HG03439 (cell line): Measurements from ENCODE around the gene CYP11A1.

ENCODE experiments used
- ATAC-seq: cut with Tn5 transposase; IDR thresholded peaks from one replicate; pipeline ENCODE4 v1.9.1; 2021; ENCODE audit warnings: mild to moderate bottlenecking, moderate library complexity; ENCODE audit not compliant: unreplicated experiment

CYP11A1 gene

DNA sequence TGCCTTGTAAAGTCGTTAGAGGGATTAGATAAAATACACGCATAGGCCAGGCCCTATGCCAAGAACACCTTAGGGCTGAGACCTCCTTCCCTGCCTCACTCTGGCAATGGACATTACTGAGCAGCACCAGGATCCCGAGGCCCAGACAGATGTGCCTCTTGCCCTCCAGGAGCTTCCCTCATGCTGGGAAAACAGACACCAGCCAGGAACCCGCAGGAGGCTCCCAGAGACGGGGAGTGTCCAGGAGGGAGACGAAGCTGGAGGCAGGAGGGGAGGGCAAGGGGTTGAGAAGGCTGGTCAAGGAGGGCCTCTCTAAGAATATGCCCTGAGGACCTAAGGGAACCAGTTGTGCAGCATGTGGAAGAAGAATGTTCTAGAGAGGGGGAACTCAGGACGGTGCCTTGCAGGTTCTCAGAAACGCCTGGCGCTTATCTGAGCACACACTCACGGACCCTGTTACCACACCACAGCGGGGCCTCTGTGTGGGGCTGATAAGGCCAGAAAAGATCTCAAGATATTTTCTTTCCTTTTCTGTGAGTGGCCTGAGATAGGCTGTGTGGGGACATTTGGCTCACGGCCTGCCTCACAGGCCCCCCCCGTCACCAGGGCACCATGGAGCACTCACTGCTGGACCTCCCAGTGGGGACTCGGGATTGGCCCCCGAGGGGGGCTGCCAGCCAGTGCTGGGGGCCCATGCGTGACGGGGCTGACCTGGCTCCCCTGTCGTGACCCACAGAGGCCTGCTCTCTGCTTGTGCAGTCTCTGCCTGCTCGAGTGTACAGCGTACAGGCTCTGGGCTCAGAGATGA lies 22.0 kb upstream of the CYP11A1 start:
- ATAC-seq, result no peak

DNA sequence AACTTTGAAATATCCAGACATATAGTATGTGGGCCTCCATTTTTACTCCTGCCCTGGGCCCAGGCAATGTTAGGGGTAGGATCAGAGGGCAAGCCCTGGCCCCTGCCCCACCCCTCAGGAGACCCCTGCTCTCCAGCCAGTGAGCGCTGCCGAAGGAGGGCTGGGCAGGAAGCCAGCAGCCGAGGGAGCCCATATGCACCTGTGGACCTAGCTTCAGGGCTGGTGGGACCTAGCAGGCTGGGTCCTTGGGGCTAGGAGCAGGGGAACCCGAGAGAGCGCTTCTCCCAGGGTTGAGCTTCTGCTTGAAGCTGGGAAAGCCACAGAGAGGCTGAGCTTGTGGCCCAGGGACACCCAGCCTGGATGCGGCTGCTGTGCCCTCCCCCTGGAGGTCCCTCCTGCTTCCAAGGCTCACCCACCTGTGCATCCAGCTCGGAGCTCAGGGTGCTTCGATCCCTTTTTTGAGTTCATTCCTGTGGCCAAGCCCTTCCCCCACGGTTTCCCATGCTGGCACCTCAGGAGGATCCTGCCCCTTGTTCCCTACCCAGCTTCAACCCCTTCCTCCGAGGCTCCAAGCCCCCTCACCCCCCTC lies 21.0 kb upstream of the CYP11A1 start:
- ATAC-seq, result no peak

DNA sequence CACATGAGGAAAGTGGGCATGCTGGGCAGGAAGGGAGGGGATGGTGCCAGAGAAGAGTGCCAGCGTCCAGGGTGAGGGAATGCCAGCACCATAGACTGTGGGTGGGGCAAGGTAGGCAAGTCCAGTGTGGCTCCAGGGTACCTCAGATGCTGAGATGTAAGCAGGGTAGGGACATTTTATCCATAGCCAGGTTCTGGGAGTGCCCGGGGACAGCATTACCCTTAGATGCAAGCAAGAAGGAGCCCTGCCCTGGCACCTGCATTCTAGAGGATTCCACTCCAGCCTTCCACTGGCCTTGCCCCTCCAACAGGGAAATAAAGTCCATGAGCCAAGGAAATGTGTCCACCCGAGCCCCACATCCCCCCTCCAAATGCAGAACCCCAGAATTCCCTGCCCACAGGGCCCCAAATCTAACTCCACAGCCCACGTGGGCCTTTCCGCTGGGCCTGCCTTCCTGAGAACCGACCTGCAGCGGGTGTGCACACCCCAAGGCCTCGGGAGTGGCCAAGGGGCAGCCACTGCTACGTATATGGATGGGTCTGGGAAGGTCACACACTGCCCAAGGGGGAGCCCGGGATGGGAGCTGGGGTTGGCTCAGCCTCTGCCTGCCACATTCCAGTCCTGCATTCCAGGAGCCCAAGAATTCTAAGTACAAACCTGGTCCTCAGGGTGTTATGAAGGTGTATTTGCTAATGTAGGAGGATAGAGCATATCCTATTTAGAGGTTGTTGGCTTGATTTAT lies 20.3 kb upstream of the CYP11A1 start:
- no peak for ATAC-seq

DNA sequence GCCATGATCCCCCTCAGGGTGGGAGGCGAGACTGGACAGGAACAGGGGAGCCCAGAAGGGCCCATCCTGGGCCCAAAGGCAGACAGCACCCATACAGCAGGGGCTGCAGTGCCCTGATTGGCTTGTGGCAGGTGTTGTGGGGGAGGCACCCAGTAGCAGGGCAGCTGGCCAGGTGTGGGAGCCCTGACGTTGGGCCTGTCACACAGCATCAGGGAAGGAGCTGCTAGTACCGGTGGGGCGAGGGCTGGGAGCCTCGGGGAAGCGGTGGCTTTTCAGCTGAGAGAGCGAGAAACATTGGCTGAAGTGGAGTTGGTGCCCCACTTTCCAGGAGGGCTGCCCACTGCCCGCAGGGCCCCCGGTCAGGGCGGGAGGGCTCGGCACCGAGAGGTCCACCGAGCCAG lies 19.7 kb upstream of the CYP11A1 start:
- no peak for ATAC-seq

DNA sequence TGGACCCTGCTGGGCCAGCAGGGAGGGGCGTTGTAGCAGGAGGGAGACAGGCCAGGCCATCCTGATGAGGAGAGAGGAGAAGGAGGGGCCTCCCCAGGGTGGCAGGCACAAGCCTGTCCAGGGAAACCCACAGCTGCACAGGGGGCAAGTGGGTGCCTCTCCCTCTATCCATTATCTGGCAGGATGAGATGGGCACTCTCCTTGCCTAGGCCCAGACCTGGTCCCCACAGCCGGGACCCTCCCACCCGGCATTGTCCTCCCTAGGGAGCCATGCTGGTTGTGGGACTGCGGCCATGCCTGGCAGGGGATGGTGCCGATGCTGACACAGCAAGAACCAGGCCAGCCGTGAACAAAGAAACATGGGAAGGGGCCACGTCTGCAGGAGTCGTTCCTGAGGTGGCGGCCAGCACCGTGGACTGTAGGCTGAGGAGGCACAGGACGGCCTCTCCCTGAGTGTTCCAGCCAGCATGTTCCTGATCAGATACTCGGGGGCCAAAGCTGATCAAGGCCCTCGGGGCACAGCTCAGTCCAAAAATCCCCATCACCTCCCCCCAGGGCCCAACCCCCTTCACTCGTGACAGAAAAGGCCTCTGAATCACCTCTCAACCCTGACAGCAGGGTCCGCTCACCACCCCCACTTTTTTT lies 19.2 kb upstream of the CYP11A1 start:
- ATAC-seq, result no peak

DNA sequence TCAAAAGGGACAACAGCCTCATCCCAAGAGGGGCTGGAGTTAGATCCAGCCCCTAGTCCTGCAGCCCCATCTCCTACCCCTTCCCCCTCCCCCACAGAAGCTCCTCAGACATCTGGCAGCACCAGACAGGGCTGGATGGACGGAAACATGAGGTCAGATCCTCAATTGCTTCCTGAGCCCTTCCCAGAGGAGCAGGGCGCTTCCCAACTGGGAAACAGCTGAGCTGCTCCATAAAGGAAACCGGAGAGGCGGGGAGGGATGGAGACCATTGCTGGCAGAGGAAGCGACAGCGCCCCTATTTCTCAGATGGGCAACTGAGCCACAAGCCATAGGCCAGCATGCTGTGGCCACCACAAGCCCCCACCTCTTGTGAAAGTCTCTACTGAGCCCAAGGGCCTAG lies 18.3 kb upstream of the CYP11A1 start:
- ATAC-seq, result no peak

DNA sequence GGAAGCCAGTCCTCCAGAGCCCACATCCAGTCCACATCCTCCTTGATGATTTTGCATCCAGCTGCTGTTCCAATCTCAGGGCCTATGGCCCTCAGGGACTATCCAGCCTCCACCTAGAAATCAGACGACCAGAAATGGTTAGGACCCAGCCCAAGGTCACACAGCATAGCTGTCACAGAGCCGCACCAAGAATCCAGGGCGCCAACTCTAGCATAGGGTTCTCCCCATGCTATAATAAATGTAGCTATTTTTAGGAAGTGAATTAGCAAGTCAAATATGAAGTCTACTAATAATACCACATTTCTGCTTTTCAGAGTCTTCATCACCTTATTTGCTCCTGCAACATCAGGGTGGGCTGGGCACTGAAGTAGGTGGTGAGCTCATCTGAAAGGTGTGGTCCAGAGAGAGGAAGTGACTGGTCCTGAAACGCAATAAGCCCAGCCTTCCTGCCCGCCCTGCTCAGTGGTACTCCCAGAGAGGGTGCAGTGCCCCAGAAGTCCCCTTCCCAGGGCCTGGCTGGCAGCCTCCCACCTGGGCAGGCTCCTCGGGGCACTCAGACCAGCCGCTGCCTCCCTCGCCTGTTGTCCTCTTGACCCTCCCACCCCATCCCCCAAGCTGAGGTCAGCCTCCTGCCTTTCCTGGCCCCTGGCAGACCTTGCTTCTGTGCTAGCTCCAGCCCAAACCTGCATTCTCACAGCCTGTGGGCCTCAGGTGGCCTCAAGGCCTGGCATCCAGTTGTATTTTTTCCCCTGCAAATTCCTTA lies 17.6 kb upstream of the CYP11A1 start:
- ATAC-seq, result peak; percentile 55

DNA sequence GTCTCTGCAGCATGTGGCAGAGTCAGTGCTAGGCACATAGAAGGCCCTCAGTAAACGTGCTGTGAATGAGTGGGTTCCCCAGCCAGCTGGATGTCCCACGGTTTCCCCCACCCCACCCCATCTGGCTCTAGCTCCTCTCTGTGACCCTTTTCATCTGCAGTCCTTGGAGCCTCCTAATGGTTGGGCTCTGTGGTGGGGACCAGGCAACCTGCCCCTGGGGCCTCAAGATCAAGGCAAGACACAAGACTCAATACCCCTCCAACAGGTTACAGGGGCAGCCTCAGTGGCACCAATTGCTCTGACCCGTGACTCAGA lies 17.1 kb upstream of the CYP11A1 start:
- no peak for ATAC-seq

DNA sequence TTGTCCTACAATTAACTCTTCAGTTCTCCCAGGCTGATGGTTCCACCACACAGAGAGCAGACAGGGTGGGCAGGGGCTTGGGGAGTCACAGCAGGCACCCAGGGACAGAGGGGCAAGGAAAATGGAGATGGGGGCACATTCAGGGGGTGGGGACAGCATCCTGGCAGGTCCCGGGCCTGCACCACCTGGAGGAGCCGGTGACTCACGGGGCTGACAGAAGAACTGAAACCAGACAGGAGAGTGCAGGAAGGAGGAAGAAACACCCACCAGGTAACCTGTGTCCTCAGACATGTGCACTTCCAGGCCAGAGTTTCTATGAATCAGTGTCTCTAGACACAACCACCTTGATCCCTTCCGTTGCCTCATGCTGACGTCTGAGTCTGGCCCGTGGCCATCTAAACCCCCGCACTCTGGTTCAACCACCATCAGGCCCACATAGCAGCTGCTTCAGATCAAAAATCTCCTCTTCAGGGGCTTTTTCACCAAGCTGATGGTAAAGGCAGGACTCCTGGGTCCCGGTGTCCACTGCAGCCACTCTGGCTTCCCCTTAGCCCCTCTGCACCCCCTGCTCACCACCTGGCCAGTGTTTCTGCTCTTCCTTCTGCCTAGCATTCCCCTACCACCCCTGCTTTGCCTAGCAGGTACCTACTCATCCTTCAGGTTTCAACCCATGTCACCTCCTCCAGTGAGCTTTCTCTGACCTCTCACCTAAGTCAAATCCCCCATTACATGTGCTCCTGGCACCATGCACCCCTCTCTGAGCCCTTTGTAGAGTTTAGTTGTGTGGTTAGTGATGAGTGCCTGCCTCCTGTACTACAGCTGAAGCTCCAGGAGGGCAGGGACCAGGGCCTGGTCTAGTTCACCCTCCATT lies 16.5 kb upstream of the CYP11A1 start:
- peak; percentile 37 for ATAC-seq

DNA sequence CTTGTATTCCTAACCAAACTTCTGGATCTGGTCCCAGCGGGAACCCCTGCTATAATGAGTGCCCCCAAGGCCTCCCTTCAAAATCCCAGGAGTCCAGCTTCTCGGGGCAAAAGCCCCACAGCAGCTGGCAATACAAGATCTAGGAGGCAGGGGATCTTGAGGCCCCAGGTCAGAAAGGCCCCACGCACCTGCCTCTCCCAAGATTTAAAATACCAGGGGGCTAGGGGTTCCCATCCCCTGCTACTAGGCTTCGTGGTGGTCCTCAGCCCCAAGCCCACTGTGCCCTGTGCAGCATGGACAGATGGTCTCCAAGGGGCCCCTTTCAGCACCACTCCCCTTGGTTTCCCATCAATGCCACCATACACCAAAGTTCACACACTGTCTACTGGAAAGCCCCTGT lies 15.8 kb upstream of the CYP11A1 start:
- peak; percentile 6 for ATAC-seq

DNA sequence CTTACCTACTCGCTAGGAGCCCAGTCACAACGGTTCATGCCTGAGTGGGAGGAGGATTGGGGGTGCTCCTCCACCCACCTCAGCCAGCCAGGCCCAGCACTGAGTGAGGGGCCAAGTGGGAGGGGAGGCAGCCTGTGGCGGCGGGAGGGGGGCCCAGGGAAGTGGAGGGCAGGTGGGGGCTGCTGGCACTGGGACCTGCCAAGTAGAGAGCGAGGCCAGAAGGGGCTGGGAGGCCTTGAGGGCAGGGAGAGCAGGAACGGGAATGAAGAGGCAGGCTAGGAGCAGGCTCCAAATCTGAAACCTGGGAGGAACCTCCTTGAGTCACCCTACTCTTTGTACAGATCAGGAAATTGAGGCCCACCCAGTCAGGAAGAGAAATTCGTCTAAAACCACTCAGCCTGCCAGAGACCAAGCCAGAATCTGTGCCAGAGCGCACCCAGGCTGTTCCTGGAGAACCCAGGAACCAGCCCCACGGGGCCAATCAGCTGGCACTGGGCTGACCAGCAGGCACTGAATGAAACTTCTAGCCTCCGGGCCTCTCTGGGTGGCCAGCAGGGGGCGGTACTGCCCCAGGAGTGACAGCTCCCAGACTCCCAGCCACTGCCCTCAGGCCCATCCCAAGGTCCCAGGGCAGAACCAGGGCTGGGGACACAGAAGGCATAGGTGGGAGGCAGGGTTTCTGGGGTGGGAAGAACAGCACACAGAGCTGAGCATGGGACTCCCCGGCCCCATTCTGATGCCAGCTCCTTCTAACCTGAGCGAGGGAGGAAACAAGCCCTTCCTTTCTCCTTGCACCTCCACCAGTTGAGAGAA lies 14.8 kb upstream of the CYP11A1 start:
- ATAC-seq, result no peak

DNA sequence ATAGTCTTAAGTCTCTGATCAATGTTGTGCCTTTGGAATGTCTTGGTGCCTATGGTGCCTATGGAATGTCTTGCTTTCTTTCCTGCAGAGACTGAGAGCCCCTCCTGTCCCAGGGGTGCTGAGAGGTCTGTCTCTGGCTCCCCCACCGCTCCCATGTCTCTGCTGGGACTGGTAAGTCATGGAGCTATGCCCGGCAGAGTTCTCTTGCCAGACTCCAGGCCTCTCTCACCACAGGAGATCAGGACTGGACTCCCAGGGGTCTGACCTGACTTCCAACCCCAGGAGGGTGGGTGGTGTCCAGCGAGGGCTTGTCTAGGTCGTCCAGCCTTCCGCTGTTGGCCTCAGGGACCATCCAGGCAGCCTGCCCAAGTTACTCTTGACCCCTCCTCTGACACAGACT lies 14.0 kb upstream of the CYP11A1 start:
- ATAC-seq, result no peak

DNA sequence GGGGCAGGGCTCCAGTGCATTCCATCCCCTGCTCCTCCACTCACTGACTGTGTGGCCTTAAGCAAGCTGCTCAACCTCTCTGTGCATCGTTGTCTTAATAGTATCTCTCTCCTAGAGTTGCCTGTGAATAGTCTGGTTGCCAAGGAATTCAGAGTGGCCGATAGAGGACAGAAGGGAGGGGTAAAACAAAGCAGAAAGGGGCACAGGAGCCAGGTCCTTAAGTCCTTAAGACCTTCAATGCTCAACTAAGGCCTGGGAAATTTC lies 13.7 kb upstream of the CYP11A1 start:
- ATAC-seq, result no peak

DNA sequence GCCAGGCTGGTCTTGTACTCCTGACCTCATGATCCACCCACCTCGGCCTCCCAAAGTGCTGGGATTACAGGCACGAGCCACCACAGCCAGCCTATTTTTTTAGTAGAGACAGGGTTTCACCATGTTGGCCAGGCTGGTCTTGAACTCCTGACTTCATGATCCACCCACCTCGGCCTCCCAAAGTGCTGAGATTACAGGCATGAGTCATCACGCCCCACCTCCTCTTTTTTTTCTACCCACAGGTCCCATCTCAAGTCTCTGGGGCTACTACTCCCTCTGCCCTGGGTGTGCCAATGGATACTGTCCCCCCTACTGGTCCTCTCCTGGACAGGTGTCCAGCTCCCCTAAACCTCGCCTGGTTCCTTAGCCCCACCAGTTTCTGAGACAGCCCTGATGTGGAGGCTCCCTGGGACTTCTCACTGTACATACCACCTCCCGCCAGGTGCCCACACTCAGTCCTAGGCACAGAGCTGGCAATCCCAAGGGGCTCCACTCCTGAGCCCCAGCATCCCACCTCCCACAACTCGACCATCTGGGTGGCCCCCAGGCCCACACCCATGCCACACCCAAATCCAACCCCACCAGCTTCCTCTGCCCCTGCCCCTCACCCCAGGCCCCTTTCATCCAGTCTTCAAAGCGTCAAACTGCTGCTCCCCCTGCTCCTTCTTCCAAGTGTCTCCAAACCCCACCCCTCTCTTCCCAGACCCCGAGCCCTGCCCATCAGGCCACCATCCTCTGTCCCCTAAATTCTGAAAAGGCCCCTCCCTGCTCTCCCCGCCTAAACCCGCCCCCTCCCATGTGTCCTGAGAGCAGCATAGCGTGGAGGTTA lies 13.1 kb upstream of the CYP11A1 start:
- no peak for ATAC-seq

DNA sequence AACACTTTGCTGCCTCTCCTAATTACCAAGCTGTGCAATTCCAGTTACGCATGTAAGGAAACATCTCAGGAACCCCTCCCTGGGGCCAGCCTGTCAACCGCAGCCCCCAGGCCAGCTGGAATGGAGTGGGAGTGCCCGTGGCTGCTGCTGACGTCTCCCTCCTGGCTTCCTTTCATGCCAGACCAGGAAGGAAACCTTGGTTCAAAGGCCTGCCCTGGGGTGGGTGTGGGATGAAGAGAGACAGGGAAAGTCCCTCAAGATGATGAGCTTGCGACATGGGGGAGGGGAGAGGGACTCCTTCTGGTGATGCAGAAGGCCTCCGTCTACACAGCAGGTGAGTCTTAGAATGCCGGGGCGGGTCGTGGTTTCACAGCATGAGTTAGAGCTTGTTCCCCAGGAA lies 11.4 kb upstream of the CYP11A1 start:
- ATAC-seq, result no peak

DNA sequence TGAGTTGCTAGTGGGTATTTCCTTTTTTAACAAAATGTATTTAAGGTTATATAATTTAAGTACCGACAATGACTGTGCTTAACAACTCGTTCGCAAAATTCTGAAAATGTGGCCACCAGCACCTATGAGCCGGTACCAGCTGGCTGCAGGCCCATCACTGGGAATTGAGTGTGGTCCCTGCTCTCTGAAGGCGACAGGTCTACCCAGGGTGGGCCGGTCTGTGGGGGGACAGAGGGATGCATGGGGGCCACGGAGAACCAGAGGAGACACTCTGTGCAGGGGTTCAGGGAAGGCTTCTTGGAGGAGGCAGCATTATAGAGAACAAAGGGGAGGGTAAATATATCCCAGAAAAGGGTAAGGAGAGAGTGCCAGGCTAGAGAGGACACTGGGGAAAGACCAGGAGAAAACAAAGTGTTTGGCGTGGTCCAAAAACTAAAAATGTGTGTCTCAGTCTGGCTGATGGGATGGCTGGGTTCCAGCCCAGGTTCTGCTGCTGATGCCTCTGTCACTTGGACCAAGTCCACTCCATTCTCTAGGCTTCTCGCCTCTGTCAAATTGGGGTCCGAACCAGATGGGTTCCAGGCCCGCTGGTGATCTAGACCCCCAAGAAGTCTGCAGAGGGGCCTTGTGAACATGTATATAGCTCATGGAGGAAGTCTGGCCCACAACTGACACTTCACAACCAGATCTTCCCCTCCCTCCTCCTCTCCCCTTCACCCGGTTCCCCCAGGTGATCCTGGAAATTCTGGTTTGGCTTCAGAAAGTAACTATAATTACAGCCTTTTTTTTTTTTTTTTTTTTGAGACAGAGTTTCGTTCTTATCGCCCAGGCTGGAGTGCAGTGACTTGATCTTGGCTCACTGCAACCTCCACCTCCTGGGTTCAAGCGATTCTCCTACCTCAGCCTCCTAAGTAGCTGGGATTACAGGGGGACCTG lies 10.7 kb upstream of the CYP11A1 start:
- no peak for ATAC-seq

DNA sequence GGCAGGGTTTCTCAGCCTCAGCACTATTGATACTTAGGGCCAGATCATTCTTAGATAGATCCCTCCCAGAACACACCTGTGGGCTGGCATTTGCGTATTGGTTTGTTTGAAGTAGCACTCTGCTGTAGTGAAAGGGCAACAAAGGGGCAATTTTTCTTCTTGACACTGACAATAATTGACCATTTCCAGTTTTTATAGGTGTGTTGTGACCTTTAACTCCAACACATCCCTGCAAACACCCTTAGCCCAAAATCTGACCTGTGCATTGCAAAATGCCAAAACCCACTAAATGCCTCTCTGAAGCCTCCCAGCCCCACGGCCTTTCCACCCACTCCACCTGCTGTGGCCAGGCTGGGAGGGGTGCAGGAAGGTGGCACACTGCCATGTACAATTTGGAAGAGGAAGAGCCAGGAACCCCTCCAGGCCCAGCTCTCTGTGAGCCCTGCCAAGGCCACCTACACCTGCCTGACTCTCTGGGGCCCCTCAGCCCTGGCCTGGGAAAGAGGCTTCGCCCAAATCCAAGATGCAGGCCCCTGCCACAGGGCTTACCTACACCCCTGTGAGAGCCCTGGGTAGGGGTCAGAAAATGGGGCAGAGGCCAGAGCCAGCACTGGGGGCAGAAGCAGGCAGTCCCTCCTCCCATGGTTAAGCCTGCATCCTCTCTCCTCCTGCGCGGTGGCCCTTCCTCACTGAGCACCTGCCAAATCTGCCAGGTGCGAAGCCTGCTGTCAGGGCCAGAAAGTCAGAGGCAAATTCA lies 9.6 kb upstream of the CYP11A1 start:
- ATAC-seq, result no peak
